Measurements from ENCODE around the gene OR4D1. TPM values are rescaled to one million over a fixed set of nuclear protein-coding genes. Genes with fewer than 3 reads are reported as not detected.

OR4D1 gene
- total and polyA plus RNA-seq, 2 of the 4 experiments (the other 2 are of a cell fraction), result not detected

GRCh38 chr17:58110012-58110411 lies 38.2 kb upstream of the OR4D1 start:
- no TSS peak for BruUV-seq (replicated peaks)
- Histone ChIP-seq H3K9ac (ENCODE audit: low read depth, low read length) (no peak overlapping the region), H3K9me3 (ENCODE audit: control insufficient read depth, insufficient read depth, low read length) (no peaks in the 10 kb centered on the region), H3K4me2 (ENCODE audit: low read depth, low read length) (no peak overlapping the region), H2BK15ac (ENCODE audit: low read depth, low read length) (no peak overlapping the region), H3K27me3 (ENCODE audit: control insufficient read depth, insufficient read depth, low read length) (peaks cover 12% of the 10 kb centered on the region), H3K36me3 (ENCODE audit: control insufficient read depth, insufficient read depth, low read length) (no peaks in the 10 kb centered on the region), H4K20me1 (ENCODE audit: insufficient read depth, low read length) (no peaks in the 10 kb centered on the region), H3K23ac (ENCODE audit: low read depth, low read length) (no peak overlapping the region), H3K4ac (ENCODE audit: low read depth, low read length) (no peak overlapping the region), H2BK20ac (ENCODE audit: low read depth, low read length) (no peak overlapping the region), H4K8ac (ENCODE audit: low read depth in 2 of 2, low read length in 2 of 2) (no peak overlapping the region), H3K4me1 (ENCODE audit: control insufficient read depth, insufficient read depth, low read length) (no peaks in the 10 kb centered on the region), H2AK5ac (ENCODE audit: low read depth, low read length) (no peak overlapping the region), H3K4me3 (ENCODE audit: insufficient read depth, low read depth, low read length) (no peak overlapping the region), H2BK5ac (ENCODE audit: low read depth, low read length, poor library complexity, severe bottlenecking) (no peak overlapping the region), H3K27ac (ENCODE audit: insufficient read depth, low read length) (no peak overlapping the region), H3K56ac (ENCODE audit: extremely low read depth, insufficient read depth, low read length) (no peak overlapping the region), H3K18ac (ENCODE audit: low read depth, low read length) (no peak overlapping the region), H3K79me1 (ENCODE audit: low read depth in 1 of 2, low read length in 2 of 2) (no peaks in the 10 kb centered on the region), H2BK120ac (ENCODE audit: low read depth, low read length) (no peak overlapping the region), H3K9me1 (ENCODE audit: insufficient read depth, low read length) (no peaks in the 10 kb centered on the region), H4K5ac (ENCODE audit: low read depth, low read length) (no peak overlapping the region), H2AK9ac (replicated peaks; ENCODE audit: low read depth, low read length, poor library complexity) (no peak overlapping the region), H4K91ac (ENCODE audit: insufficient read depth, low read depth, low read length) (no peak overlapping the region), H2AFZ (replicated peaks; ENCODE audit: low read length, poor library complexity) (no peak overlapping the region), H3K14ac (replicated peaks; ENCODE audit: low read depth, low read length) (no peak overlapping the region)
- ChIA-PET POLR2A (ENCODE audit: unreplicated experiment) (no interaction called here), CTCF (no interaction called here)
- in situ Hi-C loops (cut with MboI; ENCODE audit: low sequenced_read_pairs) (loop anchor here (5.0 to 25.0 kb wide), 4 partner anchors 105 to 998 kb away; partner anchors contain the start of gene SRSF1), dilution Hi-C loops (cut with HindIII; ENCODE audit: low sequenced_read_pairs, unreplicated experiment) (no loop called here), intact Hi-C loops (cut with micrococcal nuclease) (loop anchor here (5.0 to 10.0 kb wide), 2 partner anchors 435 to 513 kb away; no protein-coding TSS in a partner anchor)
- TF ChIP-seq RFX5 (IDR thresholded peaks at IDR 0.05; ENCODE audit: low read depth, low read length), result no peak
- TF ChIP-seq CHD1 (IDR thresholded peaks at IDR 0.05; ENCODE audit: low read depth, low read length), result no peak
- TF ChIP-seq MAFK (IDR thresholded peaks at IDR 0.05; ENCODE audit: low read depth, low read length), result no peak
- no peak for TF ChIP-seq SMC3 (IDR thresholded peaks at IDR 0.05; ENCODE audit: low read depth, low read length)
- no peak for TF ChIP-seq RAD21 (IDR thresholded peaks at IDR 0.05; ENCODE audit: low read length)
- no peak for TF ChIP-seq CTCF (conservative IDR thresholded peaks at IDR 0.05; ENCODE audit: low read depth, low read length)
- TF ChIP-seq BHLHE40 (IDR thresholded peaks at IDR 0.05; ENCODE audit: low read depth, low read length), result no peak
- TF ChIP-seq FOS (IDR thresholded peaks at IDR 0.05; ENCODE audit: low read depth, low read length), result no peak
- no peak for TF ChIP-seq NFE2L2 (IDR thresholded peaks at IDR 0.05; ENCODE audit: low read depth, low read length)
- TF ChIP-seq MAZ (IDR thresholded peaks at IDR 0.05; ENCODE audit: borderline replicate concordance, low read depth, low read length), result no peak
- no peak for TF ChIP-seq POLR2A (IDR thresholded peaks at IDR 0.05; ENCODE audit: low read depth, low read length)
- TF ChIP-seq USF2 (IDR thresholded peaks at IDR 0.05; ENCODE audit: low read depth, low read length), result no peak
- no peak for TF ChIP-seq ELK1 (IDR thresholded peaks at IDR 0.05; ENCODE audit: borderline replicate concordance, low read depth, low read length)
- no peak for TF ChIP-seq MXI1 (IDR thresholded peaks at IDR 0.05; ENCODE audit: borderline replicate concordance, low read depth, low read length)
- TF ChIP-seq RCOR1 (IDR thresholded peaks at IDR 0.05; ENCODE audit: insufficient replicate concordance, low read length), result no peak
- TF ChIP-seq CEBPB (IDR thresholded peaks at IDR 0.05; ENCODE audit: low read depth, low read length), result no peak
- ATAC-seq (ENCODE audit: low read depth), result no peak
- WGBS, 2 experiments (ENCODE audit: extremely low coverage in 2 of 2, insufficient read length in 1 of 2), result no CpG with 5 or more reads among the region's 5 CpGs
- no peak for DNase-seq

Measured in IMR-90 (cell line).